Epithelial cell of prostate (primary cell): Measurements from ENCODE around the gene STRIP1.
"Not testable (repeated sequence)": the region's sequence is repeated elsewhere in the genome, so short reads cannot be mapped to it uniquely, and the experiment has no call there.

ENCODE experiments used
- DNase-seq: peaks from one replicate; pipeline ENCODE4 v3.0.0-alpha.2; 2011; ENCODE audit warnings: low read depth, low spot score
- H3K27ac ChIP-seq: fragments of 450-650 bp; 2 replicates; pipeline ENCODE4 v1.5.1; 2017; ENCODE audit warnings: mild to moderate bottlenecking

The STRIP1 gene

DNA sequence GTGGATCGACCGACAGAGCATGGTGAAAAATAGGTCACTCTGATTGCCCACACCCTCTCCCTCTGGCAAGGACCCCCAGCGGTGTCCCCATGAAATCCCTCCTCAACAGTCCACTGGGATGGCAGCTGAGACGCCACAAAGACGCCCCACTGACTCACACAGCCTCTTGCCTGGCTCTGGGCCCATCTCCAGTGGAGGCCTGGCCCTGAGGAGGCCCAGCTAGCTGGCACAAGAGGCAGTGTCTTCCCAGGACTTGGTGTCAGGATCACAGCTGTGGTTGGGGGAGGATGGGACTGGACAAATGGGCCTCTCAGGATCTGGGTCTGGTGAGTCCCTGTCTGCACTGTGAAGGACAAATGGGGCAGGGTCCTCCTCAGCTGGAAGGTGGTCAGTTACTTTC is 31.4 kb downstream of the STRIP1 start:
- H3K27ac ChIP-seq: no peak overlapping the region
- DNase-seq: no peak

DNA sequence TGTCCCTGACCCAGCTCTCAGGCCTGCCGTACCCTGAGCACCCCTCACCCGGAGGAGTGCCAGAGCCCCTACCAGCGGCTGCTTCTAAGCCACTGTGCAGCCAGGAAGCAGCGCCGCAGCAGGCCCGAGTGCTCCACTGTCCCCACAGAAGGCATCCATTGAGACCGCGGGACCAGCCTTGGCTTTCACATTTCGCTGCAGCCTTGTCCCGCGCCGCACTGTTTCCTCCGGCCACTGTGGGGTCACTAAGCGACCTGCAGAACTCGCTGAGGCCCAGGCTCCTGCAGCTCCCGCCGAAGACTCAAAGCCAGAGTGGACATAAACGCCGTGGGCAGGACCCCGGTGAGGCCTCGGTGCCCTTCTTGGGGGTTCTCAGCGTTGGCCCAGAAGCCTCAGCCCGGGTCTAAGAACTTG is 33.1 kb downstream of the STRIP1 start:
- no peak for DNase-seq
- no peak overlapping the region for H3K27ac ChIP-seq

DNA sequence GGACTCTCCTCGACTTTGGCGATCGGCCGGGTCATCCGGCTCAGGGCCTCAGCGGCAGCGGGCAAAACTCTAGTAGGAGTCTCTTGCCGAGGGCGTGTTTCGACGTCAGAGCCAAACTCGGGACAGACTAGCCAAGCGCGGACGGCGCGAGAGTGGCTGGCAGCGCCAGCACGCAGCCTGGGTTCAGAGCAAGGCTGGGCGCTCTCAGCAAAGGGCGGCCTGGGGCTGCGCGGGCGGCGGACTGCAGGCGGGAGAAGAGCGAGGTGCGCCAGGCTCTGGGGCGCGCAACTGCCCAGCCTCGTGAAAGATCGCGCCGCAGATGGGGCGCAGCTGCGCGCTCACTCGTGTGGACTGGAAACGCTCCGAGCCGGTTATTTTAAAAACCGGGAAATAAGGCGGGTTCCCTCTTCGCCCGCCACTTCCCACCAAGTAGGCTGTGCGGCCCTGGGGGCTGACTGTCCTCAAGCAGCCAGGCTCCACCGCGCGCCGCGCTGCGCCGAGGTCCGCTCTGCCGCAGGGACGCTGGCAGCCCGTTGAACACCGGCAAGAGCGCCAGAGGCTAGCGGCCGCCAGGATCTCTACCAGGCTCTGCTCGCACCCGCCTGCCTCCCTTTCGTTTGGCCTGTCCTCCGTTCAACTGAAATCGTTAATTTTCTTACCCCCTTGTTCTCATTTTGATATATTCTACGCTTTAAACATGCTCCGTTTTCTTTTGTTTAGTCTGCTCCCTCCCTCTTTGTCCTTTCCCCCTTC is 33.6 kb downstream of the STRIP1 start:
- no peak overlapping the region for H3K27ac ChIP-seq
- no peak for DNase-seq

DNA sequence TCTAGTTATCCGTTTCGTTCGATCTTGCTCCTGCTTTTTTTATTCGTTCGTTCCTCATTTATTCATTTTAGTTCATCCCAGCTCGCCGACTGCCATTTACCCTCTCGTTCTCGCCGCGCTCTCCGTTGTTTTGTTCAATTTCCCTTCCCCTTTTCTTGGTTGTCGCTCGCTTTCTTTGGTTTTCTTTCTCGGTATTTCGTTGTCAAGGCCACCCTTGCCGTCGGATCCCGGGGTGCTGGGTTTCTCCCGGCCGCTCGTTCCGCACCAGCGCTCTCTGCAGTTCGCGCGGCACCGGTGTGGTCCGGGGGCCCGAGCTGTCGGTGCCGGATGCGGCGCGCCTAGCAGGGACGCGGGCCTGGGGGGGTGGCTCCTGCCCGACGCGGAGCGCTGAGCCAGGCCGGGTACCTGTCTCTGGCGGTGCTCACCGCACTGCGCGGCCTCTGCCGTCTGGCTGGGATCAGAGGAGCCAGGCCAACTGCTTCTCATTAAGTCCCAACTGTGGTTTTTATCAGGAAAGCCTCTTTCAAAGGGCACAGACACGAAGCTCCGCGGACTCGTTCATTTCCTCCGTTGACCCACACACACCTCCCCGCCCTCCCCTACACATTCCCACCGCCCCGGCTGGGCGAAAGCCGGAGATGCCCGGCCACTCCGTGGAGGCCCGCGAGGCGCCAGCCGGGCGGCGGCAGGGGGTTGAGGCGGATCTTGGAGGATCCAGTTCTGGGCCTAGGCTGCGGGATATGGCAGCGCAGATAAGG is 34.4 kb downstream of the STRIP1 start:
- DNase-seq: no peak
- H3K27ac ChIP-seq: no peak overlapping the region

DNA sequence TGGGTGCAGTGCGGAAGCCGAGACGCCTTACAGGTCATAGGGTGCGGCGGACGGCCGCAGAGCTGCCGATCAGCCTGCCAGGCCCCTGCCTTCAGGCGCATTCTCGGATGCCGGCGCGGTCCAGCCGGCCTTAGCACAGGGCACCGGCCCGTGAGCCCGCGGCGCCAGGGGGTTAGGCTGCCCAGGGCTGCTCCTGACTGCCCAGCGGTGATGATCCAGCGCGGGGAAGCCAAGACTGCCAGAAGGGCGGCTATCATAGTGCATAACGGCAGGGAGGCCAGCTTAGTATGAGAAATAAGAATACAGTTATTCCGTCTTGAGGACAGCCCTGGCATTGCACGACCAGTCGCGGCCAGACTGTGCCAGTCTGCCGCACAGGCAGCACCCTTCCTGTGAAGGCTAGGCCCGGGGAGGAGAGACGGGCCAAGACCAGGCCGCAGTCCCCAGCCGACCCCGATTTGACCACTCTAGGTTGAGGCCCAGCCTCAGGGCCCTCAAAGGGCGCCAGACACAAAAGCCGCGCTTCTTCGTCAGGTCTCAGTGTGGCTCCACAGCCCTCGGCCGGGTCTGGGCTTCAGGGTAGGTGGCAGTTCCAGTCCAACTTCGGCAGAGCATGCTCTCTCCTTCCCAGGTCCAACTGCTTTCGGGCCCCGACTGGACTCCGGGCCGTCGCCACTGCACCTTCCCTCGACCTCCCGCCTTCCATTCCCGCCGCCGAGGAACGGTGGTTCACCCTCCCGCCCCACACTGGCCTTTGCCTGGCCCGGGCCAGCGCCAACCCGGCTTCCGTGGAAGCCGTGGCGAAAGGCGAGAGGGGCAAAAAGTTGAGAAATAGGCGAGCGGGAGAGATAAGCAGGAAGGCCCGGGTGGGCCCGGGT is 35.2 kb downstream of the STRIP1 start:
- no peak overlapping the region for H3K27ac ChIP-seq
- no peak for DNase-seq

DNA sequence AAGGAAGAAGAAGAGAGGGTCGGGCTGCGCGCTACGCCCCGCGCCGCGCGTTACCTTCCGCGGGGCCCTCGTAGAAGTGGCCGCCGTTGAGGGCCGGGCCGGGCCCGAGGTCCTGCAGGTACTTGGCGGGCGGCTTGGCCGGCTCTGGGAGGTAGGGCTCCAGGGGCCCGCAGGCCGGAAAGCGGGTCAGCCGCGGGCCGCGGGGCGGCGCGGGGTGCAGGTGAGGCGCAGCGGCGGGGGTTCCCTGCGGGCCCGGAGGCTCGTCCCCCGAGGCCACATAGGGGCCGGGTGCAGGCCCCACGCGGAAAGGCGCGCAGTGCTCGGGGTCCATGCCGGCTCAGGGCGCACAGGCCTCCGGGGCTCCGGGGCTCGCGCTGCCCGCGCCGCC is 35.9 kb downstream of the STRIP1 start:
- no peak for DNase-seq
- H3K27ac ChIP-seq: no peak overlapping the region

DNA sequence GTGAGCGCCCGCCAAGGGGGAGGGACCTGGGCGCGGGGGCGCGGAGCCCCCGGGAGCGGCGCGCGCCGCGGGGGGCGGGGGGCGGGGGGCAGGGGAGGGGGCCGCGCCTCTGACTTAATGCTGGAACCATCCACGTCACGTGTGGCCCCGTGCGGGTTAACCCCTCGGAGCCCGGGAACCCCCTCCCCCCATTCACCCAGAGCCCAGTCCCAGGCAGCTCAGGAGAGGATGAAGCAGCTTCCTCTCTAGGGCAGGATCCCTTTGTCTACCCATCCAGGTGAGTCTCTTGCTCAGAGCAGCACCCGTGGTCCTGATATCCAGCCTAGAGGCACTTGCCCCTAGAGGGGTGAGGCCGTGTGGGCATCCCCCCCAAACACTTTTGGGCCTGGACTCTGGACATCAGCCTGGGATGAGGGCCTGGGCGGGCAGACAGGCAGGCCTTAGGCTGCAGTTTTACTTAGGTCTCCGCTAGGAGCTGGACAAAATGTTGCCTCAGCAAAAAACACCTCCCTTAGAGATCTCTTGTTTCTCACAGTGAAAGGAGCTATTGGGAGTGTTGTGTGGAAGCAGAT is 36.3 kb downstream of the STRIP1 start, which contains the start of gene ALX3:
TSS of gene ALX3 (minus strand) at position 2 of the 572 bp plus-strand sequence. CDS start 60 bp downstream, outside the sequence.
- no peak within 1 kb of the TSS for H3K27ac ChIP-seq
- DNase-seq: no peak

DNA sequence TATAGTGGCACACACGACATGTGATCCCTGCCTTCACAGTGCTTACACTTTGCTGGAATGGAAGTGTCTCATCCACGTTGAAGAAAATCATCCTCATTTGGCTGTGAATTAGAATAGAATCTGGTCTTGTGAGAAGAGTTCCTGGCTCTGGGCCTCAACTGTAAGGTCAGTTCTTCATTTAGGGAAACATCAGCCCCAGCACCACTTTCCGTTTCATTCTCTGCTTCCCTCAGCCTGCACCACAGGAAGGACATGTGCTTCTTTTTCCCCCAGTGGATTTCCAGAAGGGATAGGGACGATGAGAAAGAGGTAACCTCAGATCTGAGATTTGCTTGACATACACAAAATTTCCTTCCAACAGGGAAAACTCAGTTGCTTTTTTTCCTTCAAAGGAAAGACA is 39.7 kb downstream of the STRIP1 start:
- no peak overlapping the region for H3K27ac ChIP-seq
- DNase-seq: no peak

DNA sequence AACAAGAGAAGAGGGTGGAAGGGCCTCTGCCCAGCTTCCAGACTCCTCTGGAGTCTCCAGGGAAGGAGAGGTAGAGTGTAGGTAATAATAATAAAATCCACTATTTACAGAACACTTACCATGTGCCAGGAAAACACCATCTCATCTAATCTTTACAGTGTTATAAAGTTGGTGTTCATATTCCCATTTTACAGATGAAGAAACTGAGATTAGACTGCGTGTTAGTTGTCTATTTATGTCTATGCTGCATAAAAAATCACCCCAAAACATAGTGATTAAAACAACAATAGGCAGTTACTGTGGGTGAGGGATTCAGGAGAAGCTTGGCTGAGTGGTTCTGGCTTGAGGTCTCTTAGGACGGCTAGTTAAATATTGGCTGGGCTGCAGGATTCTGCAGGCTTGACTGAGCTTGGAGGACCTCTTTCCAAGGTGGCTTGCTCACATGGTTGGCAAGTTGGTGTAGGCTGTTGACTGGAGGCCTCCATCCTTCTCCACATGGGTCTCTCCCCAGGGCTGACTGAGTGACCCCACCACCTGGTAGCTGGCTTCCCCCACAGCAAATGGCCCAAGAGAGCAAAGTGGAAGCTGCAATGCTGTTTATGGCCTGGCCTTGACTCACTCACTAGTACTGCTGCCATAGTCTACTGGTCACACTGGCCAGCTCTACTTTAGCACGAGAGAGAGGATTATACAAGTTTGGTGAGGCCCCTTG is 42.5 kb downstream of the STRIP1 start:
- no peak for DNase-seq
- no peak overlapping the region for H3K27ac ChIP-seq

DNA sequence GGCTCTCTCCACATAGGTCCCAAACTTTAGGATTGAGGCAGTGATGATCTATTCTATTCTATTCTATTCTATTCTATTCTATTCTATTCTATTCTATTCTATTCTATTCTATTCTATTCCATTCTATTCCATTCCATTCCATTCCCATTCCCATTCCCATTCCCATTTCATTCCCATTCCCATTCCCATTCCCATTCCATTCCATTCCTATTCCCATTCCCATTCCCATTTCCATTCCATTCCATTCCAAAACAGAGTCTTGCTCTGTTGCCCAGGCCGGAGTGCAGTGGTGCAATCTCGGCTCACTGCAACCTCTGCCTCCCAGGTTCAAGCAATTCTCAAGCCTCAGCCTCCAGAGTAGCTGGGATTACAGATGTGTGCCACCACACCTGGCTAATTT is 45.6 kb downstream of the STRIP1 start:
- DNase-seq, H3K27ac ChIP-seq: not testable (repeated sequence)

DNA sequence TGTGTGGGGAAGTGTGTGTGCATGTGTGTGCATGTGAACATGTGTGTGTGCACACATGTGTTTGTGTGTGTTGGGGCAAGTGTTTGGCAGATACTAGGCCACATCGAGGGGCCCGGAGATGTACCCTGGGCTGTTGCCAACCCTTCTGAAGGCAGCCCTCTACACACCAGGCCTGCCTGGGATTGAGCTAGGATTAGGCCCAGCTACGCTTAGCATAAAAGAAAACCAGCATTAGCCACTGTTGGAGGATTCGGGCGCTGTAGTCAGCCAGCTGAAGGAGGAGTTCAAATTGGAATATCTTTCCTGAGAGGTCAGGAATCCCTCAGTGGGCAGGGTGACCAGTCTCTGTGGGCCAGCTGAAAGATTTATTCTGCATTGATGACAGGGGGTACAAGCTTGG is 46.6 kb downstream of the STRIP1 start:
- DNase-seq: no peak
- no peak overlapping the region for H3K27ac ChIP-seq

DNA sequence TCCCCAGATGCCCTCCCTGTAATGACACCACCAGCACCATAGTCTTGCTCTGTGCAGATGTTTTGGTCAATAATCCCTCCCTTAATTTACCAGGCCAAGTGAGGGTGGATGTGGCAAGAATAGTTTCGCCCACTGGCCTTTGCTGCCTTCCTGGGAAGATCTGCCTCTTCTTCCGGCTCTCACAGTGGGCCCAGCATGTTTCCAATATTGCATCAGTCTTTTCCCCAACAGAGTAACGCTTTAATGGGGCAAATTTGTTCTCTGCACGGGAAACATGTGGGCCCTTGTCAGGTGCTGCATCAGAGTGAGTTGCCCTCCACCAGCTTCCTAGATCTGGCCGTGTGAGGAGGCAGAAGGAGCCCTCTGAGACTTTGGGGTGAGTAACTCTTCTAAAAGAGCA is 48.1 kb downstream of the STRIP1 start:
- no peak for DNase-seq
- no peak overlapping the region for H3K27ac ChIP-seq

DNA sequence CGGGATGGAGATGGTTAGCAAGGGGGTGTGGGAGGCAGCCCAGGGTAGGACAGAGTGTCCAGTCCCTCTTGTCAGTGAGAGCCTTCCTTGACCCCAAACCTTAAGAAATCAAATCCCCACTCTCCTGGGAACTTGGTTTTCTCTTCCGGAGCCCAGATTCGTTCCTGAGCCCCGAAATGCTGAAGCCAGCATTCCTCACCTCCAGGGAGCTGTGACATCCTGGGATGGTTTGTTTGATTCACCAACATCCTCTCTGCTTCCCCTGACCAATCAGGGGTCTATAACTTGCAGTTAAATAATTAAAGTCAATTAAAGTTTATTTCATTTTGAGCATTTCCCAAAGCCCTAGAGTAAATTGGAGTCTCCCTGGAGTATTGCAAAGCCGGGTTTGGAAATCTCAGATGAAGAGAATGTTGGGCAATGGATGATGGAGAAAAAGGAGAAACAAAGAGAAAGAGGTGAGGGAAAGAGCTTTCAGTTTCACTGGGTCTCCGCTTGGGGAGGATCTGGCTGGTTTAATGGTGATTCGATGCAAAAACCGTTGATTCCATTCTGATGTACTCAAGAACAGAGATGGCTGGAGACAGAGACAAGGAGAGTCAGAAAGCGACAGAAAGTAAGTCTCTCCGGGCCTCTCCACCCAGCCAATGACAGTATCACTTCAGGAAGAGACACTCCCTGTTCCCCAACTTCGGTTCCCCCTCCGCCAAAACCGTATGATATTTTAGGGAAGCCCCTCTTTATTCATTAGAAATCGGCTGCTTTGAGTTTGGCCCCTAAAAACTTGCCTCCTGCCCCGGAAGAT is 48.8 kb downstream of the STRIP1 start:
- H3K27ac ChIP-seq: no peak overlapping the region

DNA sequence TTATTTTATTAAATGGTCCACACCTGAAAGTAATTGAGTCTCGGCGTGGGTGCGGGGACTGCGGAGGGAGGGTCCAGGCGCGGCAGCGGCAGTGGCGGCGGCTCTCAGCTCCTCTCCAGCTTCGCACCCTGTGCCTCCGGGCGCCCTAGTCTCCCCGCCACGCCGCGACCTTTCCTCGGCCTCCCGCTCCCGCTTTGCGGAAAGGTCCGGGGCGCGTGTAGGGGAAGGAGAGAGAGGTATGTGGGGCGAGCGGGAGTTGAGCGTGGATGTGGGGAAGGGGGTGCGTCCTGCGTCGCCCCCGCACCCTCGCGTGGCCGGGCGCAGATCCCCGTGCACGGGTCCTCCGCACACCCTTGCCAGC is 49.4 kb downstream of the STRIP1 start:
- no peak for DNase-seq
- H3K27ac ChIP-seq: no peak overlapping the region

More for the DNA sequence above, 48.8 kb downstream of the STRIP1 start:
- DNase-seq: no peak

DNA sequence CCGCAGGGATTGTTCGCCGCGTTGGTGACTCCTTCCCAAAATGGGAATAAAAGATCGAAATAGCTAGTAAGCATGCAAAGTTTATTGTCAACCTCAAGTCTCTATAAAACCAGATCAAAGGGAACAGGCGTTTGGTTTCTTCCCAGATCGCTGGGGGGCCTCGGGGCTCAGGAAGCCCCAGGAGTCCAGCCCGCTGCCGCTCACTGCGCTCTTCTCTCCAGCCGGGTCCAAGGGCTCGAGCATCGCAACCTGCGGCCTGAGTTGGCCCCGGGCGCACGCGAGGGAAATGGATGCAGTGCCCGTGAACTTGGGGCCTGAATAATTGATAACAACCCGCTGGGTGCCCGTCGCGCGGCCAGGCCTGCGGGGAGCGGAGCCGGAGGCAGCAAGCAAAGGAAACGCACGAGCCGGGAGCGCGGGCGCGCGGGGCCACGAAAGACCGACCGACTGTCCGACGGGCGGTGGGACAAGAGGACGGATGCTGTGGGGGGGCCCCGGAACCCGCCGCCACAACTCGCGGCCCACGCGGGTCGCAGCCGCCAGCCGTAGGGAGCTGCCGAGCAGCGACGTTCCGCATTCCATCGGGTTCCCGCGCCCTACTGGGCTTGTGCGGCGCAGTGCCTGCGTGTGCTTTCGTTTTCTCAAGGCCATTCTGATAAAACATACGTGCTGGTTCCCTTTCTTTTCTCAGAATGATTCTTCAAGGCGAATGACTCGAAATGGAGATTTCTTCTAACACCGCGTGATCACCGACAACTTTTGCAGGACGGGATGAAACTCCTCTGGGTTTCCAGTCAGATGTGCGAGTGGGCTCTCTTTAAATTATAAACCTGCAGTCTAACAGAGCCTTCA is 50.0 kb downstream of the STRIP1 start:
- DNase-seq: no peak
- no peak overlapping the region for H3K27ac ChIP-seq

DNA sequence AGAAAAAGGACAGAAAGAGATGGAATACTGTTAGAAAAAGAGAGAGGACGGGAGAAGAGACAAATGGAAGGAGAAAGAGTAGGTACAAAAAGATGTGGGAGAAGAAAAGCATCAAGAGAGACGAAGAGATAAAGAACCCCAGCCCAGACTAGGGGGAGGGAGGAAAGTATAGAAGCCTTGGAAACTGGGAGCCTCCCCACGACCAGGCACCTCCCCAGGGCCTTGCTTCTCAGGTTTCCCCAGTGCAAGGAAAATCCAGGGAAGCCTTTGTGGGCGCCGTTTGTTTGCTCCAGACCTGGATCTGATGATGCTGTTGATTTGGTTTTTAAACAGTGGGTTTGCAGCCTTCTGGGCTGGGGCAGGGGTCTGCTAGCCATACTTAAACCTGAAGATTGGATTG is 51.2 kb downstream of the STRIP1 start:
- H3K27ac ChIP-seq: no peak overlapping the region
- DNase-seq: no peak

DNA sequence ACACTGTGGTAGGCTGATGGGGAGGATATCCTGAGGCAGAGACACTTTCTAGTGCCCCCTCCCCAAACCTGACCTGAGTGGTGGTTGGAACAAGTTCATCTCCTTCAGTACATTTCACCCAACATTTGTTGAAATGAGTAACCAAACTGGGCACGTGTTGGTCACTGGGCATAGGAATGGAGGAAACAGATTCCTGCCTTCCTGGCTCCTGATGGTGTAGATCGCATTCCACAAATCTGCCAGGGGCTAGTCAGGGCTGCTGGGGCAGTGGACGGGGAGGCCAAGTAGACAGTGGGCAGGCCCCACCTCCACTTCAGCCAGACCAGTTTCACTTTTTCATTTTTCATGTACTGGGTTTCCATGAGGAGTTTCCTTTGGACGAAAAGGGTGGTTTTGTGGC is 52.5 kb downstream of the STRIP1 start:
- no peak overlapping the region for H3K27ac ChIP-seq
- DNase-seq: no peak
